Dedifferentiated amniotic fluid mesenchymal stem cell (primary cell): ENCODE measurements around the gene UTP20.

Experiments
- DNase-seq: peaks from one replicate; pipeline ENCODE4 v3.0.0-alpha.2; 2016; ENCODE audit errors: extremely low spot score

UTP20 gene

GRCh38 chr12:101280006-101280505, at the start of gene UTP20:
Gene UTP20 (plus strand): TSS chr12:101280105. CDS start chr12:101280283, 178 bp downstream.
- peak; percentile 86 for DNase-seq

DNA sequence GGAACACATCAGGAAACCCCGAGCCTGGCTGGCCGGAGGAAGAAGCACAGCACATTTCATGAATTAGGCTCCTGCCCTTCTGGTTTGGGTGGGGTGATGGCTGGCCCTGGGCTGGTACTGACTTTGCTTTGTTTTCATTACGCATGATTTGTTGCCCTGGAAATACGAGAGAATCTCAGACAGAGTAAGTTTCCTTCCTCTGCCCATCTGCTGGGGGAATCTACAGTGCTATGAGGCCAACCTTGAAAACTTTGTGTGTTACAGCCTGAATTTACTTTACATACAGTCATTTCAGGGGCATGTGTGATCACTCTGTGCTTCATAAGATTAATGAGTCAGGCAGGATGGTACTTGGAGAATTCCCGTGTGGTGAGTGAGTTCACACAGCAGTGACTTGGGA, 49.4 kb upstream of the UTP20 start:
- peak; percentile 73 for DNase-seq

GRCh38 chr12:101231636-101232035, 48.3 kb upstream of the UTP20 start:
- DNase-seq: no peak

GRCh38 chr12:101235686-101236085, 44.2 kb upstream of the UTP20 start:
- DNase-seq: no peak

DNA sequence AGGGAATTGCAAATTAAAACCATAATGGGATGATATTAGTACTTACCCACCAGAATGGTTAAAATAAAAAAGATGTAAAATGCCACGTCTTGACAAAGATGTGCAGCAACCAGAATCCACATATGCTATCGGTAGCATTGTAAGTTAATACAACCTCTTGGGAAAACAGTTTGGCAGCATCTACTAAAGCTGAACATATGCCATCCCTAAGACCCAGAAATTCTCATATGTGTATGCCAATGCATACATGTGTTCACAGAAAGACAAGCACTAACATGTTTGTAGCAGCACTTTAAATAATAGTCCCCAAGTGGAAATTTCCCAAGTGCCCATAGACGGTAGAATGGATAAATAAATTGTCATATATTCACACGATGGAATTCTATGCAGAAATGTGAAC, 41.6 kb upstream of the UTP20 start:
- DNase-seq: no peak

GRCh38 chr12:101238800-101239329, 41.0 kb upstream of the UTP20 start:
- no peak for DNase-seq

DNA sequence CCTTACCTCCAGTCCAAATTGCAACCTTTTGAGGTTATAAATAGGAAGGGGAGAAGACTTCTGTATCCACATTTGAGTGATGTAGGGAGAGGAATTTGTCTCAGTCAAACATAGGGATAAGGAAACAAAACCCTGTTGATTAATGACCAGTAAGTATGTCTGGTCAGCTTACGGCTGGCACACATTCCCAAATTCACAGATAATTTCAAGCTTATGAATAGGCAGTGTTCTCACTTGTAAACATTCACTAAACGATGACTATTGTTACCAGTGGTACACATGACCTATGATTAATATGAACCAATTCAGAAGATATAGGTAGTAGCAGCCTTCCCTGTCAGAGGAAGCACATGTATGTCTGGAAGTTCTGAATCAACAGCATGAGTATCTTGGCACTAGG, 36.8 kb upstream of the UTP20 start:
- no peak for DNase-seq

DNA sequence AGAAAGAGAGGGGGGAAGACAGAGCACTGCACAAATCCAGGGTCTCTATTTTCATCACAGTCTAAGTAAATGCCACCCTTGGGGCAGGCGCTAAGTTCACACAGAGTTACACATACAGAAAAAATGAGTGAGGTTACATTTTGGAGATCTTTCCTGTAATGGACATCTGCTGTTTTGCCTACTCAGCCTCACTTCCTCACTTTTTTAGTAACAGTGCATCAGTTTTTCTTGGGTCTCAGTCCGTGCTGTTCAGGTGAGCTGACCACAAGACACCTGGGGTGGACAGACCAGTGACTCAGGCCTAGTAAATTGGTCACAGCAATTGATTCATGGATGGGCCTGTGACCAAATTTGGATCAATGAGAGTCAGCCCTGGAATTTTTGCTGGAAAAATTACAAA, 36.3 kb upstream of the UTP20 start:
- DNase-seq: no peak

DNA sequence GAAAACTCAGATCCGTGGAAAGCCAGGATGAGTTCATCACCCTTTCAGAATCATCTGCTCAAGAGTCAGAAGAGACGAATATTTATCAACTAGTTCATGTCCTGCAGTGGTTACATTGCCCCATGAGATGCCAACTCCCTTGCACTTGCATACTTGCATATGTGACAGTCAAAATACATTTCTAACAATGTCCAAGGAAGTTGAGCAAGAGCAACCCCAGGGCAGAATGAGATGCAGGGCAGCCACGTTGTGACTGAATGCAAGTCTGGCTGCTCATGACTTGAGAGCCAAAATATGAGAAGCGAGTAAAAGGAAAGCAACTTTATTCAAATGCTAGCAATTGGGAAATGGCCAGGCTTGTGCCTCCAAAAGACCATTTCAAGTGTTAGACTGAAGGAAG, 23.6 kb upstream of the UTP20 start:
- no peak for DNase-seq

DNA sequence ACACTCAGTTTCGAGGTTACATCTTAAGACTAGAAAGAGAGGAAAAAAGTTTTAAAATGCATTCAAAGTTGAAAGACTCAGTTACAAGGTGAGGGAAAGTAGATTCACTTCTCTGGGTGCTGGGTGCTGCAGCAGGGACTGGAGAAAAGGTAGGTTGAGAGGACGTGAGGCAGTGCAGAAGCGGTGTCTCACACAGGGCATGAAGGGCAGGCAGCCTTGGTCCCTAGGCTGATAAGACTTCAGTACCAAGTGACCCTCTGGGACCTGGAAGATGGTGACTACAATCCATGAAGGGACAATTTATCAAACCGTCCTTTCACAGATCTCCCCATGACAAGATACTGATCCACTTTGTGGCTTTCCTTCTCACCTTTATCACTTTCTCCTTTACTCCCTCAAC, 22.5 kb upstream of the UTP20 start:
- DNase-seq: no peak

DNA sequence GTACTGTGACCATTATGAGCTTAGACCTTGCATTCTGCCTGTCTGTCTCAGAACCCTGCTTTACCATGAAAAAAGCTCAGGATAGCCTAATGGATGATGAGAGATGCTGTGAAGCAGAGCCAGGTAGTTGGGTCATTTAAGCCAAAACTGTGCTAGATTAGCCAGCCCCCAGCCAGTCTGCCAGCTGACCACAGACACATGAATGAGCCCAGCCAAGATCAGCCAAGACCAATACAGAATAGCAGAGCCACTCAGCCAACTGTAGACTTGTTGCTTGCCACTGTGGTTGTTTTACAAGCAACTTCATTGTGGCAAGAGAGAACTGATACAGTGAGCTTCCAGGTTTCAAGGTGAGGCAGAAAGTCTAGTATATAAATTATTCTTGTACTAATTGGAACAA, 12.8 kb upstream of the UTP20 start:
- DNase-seq: no peak

DNA sequence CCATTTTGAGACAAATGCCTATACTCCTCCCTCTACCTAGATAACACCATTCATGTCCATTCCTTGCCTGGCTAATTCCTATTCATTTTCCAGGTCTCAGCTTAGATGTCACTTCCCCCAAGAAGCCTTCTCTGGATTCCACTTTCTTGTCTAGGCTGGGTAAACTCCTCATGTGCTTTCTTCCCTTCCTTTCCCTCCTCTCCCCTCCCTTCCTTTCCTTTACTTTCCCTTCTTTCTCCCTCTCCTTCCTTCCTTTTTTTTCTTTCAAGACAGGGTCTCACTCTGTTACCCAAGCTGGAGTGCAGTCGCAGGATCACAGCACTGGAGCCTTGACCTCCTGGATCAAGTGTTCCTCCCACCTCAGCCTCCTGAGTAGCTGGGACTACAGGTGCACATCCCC, 3.5 kb upstream of the UTP20 start:
- no peak for DNase-seq

GRCh38 chr12:101277443-101277842, 2.5 kb upstream of the UTP20 start:
- no peak for DNase-seq

DNA sequence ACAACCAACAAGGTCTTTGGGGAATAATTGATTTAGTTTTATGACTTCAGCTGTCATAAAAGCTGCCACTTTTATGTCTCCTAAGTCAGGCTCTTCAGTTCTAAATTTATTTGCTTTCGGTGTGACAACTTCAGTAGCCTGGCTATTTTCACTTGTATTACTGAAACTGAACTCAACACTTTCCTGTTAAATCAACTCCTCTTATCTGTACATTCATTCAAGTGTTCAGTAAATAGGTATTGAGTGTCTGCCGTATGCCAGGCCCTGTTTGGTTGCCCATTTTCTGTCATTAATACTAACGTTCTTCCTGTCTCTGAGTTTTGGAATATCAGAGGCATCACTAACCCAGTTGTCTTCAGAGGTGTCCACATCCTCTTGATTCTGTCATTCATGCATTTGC, 7.5 kb downstream of the UTP20 start:
- DNase-seq: no peak

- DNase-seq: no peak
Measured at GRCh38 chr12:101297661-101298060, 17.8 kb downstream of the UTP20 start.

GRCh38 chr12:101298426-101298825, 18.5 kb downstream of the UTP20 start:
- peak; percentile 34 for DNase-seq

GRCh38 chr12:101299346-101299745, 19.4 kb downstream of the UTP20 start:
- no peak for DNase-seq

- no peak for DNase-seq
Measured at GRCh38 chr12:101299931-101300330, 20.0 kb downstream of the UTP20 start.

DNA sequence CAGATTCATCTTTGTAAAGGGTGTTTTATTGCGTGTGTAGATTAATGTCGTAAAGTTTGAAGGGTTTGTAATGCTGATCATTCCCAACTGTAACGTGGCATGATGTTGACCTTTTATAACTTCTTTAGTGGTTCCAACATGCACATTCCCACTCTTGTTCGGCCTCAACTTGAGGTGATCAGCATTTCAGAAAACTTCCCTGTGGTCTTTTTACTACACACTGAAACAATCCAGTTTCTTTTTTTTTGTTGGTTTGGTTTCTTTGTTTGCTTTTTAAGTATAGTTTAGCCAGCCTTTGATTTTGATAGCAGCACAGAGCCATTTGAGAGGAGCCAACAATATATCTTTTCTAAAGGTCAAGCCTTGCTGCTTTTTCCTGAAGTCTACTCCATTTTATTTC, 22.8 kb downstream of the UTP20 start:
- DNase-seq: no peak

DNA sequence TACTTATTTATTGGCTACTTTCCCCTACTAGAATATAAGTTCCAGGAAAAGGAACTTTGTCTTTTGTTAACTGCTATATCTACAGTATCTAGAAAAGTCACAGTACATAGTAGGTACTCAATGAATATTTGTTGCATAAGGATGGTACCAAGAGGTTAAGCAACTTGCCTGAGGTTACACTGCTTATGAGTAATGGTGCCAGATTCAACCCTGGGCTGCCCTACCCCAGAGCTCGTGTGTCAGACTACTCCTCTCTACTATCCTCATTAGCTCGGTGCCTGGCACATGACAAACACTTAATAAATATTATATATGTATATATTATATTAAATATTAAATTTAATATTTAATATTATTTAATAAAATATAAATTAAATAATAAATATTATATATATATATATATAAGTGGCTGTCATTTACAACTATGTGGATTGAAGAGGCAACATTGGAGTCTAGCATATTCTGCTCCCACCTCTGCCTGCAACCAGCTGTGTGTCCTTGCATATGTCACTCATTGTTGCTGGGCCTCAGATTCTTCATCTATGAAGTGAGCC, 25.4 kb downstream of the UTP20 start:
- no peak for DNase-seq

DNA sequence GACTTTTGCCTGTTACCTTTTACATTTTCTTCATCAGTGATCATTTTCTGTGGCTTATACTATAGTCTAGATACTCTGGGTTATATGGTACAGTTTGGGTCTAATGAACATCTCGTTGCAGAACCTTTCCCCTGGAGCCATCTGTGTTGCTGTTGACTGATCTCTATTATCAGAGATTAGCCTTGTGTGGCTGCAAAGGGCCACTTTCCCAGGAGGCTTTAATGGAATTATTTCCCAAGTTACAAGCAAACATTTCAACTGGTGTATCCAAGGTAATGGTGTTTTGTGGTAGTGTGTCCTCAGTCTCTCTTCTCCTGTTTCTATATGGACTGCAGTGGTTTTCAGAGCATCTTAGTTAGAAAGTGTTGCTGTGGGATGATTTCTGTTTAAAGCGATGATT, 25.9 kb downstream of the UTP20 start:
- no peak for DNase-seq

DNA sequence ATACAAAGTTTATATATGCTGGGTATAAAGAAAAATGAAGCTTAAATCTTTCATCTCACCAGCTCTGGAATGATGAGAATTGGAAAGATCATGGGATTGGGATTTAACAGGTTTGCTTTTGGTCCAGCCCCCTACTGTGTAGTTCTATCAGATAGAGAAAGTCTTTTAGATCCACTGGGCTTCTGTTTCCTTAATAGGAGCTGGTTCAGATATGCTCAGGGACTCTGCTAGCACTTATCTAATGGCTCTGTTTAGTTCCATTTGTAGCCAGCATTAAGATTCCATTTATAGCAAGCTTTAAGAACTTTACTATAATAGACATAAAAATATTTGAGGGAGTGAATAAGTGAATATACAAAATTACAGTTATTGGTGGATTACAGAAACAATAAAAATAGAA, 42.6 kb downstream of the UTP20 start:
- no peak for DNase-seq

- no peak for DNase-seq
Measured at GRCh38 chr12:101323255-101323654, 43.4 kb downstream of the UTP20 start.

DNA sequence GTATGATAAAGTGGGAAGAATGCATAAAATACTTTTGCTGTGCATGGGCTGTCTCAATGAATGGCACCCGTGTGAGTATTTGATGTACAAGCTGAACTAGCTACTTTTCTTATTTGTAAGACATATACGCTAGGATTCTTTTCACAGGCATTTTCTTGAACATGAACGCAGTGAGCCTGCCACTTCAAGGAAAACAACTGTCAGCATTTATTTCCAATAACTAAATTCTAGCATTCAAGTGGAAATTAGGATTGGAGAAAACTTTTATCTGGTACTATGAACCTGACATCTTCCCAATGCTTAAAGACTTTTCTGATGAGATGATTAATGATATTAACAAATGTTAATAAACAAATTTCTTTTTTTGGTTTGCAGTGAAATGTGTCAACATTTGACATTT, 45.7 kb downstream of the UTP20 start:
- no peak for DNase-seq
